ENCODE data around the gene SFSWAP.
"Not testable (repeated sequence)": the region's sequence is repeated elsewhere in the genome, so short reads cannot be mapped to it uniquely, and the experiment has no call there.

The SFSWAP gene

DNA sequence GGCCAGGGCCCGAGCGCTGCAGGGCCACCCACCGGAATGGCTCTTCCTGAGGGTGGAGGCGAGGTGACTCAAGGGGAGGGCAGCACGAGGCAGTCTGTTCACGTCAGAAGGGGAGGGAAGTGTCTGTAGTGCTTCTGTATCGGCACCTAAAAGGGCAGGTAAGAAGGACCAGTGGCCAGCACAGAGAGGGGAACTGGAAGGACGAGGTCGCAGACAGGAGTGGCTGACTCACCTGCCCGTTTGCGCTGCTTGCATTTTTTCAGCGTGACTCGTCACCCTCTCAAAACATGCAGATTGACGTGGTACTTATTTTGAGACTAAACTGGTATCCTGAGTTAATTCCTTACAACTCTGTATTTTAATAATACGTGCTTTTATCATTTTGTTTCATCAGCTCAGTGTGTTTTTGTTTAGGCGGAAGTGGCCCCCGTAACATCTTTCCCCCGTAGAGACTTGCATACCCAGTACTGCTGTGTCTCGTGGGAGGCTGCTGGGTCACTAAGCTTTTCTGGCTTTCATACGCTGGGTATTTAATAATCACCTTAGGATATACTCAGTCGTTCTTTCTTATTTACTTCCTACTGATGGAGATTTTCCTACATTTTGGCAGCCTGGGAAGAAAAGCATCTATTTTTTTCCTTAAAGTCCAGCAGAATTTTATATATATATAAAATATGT is 26.4 kb downstream of the SFSWAP start:
- DNase-seq: no peak

- DNase-seq: no peak
Observed at GRCh38 chr12:131738196-131738595, 27.3 kb downstream of the SFSWAP start.

- DNase-seq: no peak
Observed at GRCh38 chr12:131740626-131741025, 29.7 kb downstream of the SFSWAP start.

GRCh38 chr12:131742761-131743160 is 31.9 kb downstream of the SFSWAP start:
- DNase-seq: not testable (repeated sequence)

GRCh38 chr12:131743410-131743809 is 32.5 kb downstream of the SFSWAP start:
- not testable (repeated sequence) for DNase-seq

- DNase-seq: not testable (repeated sequence)
Observed at GRCh38 chr12:131743880-131744279, 33.0 kb downstream of the SFSWAP start.

GRCh38 chr12:131744675-131745074 is 33.8 kb downstream of the SFSWAP start:
- DNase-seq: not testable (repeated sequence)

GRCh38 chr12:131745706-131746105 is 34.8 kb downstream of the SFSWAP start:
- no peak for DNase-seq

- DNase-seq: no peak
Observed at GRCh38 chr12:131747276-131748177, 36.6 kb downstream of the SFSWAP start.

DNA sequence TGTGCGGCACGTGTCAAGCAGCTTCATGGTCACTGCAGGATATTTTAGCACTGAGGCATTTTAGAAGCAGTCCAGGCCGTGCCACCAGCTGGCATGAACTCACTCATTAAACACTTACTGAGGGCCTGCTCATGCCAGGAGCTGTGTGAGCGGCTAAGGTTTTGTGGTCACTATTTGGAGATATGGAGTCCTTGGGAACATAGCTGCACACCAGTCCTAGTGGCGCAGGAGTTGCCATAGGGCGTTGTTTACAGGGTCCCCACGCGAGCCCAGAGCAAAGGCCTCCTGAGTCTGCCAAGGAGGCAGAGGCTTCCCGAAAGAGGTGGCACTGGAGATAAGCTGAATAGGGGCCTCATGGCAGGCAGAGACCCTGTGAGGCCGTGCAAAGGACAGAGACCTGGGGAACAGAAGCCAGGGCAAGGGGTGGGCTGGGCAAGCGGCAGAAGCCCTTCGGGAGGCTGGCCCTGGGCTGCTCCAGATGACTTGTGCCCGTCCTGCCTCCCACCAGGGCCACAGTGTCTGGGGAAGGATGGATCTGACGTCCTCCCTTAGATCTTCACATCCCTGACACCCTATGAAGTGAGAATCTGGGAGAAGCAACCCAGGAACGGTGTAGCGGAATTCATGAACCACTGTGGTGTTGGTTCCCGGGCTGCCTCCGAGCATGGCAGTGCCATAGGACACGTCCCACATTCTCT is 38.9 kb downstream of the SFSWAP start:
- no peak for DNase-seq

DNA sequence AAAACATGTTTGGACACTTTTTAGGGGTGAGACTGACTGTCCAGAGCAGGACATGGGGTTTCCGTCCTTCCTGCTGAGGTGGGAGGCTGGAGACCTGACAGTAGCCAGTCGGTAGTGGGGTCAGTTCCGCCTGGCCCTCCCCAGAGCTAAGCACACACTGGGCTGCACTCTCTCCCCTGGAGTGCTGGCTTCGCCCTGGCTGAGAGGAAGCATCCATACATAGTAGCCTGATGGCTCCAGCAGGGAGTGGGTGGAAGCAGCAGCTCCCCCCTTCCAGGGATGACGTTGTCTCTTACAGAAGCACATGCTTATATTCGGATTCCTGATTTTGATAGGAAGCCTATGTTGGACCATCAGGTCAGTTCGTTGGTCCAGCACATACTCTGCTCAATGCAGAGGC is 40.4 kb downstream of the SFSWAP start:
- DNase-seq: no peak

- DNase-seq: no peak
Observed at GRCh38 chr12:131752451-131752850, 41.6 kb downstream of the SFSWAP start.

- DNase-seq: no peak
Observed at GRCh38 chr12:131753005-131753404, 42.1 kb downstream of the SFSWAP start.

GRCh38 chr12:131753757-131754156 is 42.9 kb downstream of the SFSWAP start:
- DNase-seq: no peak

GRCh38 chr12:131754184-131754583 is 43.3 kb downstream of the SFSWAP start:
- no peak for DNase-seq

DNA sequence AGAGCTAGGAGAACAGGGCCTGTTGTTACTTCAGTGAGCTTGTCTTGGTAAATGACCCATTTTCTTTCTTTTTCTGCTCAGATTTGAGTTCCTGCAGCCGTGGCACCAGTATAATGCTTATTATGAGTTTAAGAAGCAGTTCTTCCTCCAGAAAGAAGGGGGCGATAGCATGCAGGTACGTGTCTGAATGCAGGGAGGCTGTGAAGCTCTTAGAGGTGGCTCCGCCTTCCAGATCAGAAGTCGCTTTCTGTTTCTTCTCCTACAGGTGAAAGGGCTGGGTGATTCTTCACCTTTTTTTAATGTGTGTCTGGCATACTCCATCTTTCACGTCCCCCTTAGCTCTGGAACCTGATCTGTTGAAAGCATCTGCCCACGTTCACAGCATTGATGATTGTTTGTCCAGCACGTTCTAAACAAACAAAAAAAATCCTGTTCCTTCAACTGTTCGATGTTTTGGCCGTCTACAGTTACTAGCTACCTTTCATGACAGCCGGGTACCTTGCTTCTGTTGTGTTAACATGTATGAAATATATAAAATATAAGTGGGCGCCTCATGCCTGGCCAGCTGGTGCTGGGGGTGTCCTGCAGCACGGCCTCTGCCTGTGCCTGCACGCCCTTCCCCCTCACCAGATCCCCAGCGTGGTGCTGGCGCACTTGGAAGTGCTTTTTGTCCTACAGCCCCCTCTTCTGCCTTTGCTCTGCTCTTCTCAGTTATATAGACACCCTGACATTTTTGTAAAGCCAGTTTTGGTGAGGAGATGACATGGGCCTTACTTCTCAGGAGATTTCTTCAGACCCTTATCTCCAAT is 44.6 kb downstream of the SFSWAP start:
- no peak for DNase-seq

DNA sequence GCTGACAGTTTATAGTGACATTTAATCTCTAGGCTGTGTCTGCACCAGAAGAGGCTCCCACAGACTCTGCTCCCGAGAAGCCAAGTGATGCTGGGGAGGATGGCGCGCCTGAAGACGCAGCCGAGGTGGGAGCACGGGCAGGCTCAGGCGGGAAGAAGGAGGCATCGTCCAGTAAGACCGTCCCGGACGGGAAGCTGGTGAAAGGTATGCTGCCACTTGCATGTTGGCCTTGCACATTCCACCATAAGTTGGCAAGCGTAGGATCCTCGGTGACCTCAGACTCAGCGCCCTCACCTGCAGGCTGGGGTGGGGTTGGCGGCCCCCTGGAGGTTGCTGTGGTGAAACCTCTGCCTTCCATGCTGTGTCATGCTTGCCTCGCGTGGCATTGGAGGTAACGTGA is 45.6 kb downstream of the SFSWAP start:
- DNase-seq: no peak

- no peak for DNase-seq
Observed at GRCh38 chr12:131757111-131757510, 46.2 kb downstream of the SFSWAP start.

GRCh38 chr12:131758016-131758739 is 47.3 kb downstream of the SFSWAP start:
- DNase-seq: no peak

DNA sequence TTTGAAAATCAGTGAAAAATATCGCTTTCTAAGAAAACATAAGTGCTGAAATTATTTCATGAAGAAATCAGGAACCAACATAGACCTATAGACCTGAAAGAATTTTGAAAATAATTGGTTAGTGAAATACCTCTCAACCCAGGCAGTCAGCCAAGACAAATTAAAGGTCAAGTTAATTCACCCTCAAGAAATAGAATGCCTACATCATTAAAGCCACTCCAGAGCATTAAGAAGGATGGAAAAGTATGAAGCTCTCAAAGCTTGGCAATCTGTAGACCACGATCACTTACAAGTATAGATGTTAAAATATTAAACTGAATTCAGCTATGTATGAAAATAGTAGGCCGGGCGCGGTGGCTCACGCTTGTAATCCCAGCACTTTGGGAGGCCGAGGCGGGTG is 48.3 kb downstream of the SFSWAP start:
- DNase-seq: no peak

DNA sequence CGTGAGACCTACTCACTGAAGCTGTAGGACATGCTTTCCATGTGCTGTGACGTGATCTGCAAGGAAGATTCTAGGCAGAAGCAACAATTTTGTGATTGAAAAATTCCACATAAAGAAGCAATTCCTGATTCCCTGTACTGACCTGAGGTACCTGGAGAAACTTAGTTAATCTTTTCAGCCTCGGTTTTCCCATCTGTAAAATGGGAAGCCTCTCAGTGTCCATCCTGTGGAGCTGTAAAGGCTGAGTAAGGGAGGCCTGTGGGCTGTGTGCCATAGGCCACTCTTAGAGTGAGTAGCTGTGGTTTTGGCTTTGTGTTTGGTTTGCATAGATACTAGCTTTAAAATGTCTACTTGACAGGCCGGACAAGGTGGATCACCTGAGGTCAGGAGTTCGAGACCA is 50.7 kb downstream of the SFSWAP start:
- DNase-seq: no peak

DNA sequence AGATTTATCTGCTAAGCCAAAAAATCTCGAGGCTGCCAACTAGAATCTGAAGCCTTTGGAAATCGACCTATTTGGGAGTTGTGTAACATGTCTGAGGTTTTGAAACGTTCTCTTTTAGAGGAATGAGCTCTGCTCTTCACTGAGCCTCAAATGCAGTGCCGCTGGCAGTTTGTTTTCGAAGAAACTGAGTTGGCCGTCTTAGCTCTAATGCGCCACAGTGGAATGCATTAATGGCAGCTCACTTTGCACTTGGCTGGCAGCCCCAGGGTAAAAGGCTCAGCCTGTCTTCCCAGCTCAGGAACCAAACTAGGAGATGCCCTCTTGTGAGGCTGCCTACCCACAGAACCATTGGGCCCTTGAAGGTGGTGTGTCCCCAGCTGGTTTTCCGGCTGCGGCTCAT is 53.8 kb downstream of the SFSWAP start:
- no peak for DNase-seq

Data from stimulated activated CD4-positive, alpha-beta T cell treated with anti-CD3 and anti-CD28 coated beads, Interleukin-2, amount 100 ng/mL, for 48 hours (primary cell).